ENCODE data around the gene FSTL5. TPM values are rescaled to one million over a fixed set of nuclear protein-coding genes. Genes with fewer than 3 reads are reported as not detected.

The FSTL5 gene
- total RNA-seq, 1 experiment from 2014 or later = 0.55 TPM

GRCh38 chr4:161881370-161881769, 282.4 kb downstream of the FSTL5 start (continued):
- no peak for TF ChIP-seq ZNF281 (CRISPR knock-in tag; IDR thresholded peaks at IDR 0.05)
- TF ChIP-seq MAX (CRISPR knock-in tag; IDR thresholded peaks at IDR 0.05) = no peak
- TF ChIP-seq NR1H2 (CRISPR knock-in tag; IDR thresholded peaks at IDR 0.05) = no peak
- TF ChIP-seq GRHL2 (CRISPR knock-in tag; IDR thresholded peaks at IDR 0.05; ENCODE audit: insufficient replicate concordance, severe bottlenecking) = no peak
- no peak for TF ChIP-seq E2F4 (CRISPR knock-in tag; IDR thresholded peaks at IDR 0.05; ENCODE audit: borderline replicate concordance, low read depth)
- no peak for TF ChIP-seq TEAD4 (CRISPR knock-in tag; IDR thresholded peaks at IDR 0.05)
- TF ChIP-seq ZNF423 (CRISPR knock-in tag; IDR thresholded peaks at IDR 0.05) = no peak

DNA sequence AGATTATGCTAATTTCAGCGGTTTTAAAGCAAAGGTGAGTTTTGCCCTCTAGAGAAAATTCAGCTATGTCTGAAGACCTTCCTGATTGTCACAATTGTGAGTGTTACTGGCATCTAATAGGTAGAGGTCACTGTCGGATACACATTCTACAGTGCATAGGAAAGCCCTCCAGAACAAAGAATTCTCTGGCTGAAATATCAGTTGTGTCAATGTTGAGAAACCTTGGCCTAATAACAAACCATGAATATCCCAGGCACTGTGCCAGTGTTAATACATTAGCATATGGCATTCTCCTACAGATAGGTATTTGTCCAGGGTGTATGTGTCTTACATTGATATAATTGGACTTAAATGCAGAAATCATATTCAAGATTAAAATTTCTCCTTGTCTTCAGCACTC, 294.3 kb downstream of the FSTL5 start:
- ChIA-PET CTCF (no interaction called here), POLR2A (no interaction called here)
- H3K36me3 Mint-ChIP-seq = no peaks in the 10 kb centered on the region
- no peak for DNase-seq (ENCODE audit: low spot score)
- no peaks in the 10 kb centered on the region for H3K9me3 Mint-ChIP-seq
- no peak overlapping the region for H3K4me3 Mint-ChIP-seq
- no peak for ATAC-seq
- no peaks in the 10 kb centered on the region for H3K4me1 Mint-ChIP-seq
- H3K27me3 Mint-ChIP-seq (ENCODE audit: low read depth) = no peaks in the 10 kb centered on the region
- H3K27ac Mint-ChIP-seq = no peak overlapping the region
- no peak for TF ChIP-seq NR3C1 (CRISPR knock-in tag; conservative IDR thresholded peaks at IDR 0.05; ENCODE audit: low read depth)
- no peak for TF ChIP-seq MXD4 (CRISPR knock-in tag; IDR thresholded peaks at IDR 0.05; ENCODE audit: borderline replicate concordance)
- TF ChIP-seq, protein P1, sequence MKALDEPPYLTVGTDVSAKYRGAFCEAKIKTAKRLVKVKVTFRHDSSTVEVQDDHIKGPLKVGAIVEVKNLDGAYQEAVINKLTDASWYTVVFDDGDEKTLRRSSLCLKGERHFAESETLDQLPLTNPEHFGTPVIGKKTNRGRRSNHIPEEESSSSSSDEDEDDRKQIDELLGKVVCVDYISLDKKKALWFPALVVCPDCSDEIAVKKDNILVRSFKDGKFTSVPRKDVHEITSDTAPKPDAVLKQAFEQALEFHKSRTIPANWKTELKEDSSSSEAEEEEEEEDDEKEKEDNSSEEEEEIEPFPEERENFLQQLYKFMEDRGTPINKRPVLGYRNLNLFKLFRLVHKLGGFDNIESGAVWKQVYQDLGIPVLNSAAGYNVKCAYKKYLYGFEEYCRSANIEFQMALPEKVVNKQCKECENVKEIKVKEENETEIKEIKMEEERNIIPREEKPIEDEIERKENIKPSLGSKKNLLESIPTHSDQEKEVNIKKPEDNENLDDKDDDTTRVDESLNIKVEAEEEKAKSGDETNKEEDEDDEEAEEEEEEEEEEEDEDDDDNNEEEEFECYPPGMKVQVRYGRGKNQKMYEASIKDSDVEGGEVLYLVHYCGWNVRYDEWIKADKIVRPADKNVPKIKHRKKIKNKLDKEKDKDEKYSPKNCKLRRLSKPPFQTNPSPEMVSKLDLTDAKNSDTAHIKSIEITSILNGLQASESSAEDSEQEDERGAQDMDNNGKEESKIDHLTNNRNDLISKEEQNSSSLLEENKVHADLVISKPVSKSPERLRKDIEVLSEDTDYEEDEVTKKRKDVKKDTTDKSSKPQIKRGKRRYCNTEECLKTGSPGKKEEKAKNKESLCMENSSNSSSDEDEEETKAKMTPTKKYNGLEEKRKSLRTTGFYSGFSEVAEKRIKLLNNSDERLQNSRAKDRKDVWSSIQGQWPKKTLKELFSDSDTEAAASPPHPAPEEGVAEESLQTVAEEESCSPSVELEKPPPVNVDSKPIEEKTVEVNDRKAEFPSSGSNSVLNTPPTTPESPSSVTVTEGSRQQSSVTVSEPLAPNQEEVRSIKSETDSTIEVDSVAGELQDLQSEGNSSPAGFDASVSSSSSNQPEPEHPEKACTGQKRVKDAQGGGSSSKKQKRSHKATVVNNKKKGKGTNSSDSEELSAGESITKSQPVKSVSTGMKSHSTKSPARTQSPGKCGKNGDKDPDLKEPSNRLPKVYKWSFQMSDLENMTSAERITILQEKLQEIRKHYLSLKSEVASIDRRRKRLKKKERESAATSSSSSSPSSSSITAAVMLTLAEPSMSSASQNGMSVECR (CRISPR knock-in tag; IDR thresholded peaks at IDR 0.05; ENCODE audit: borderline replicate concordance) = no peak
- TF ChIP-seq ZNF138 (CRISPR knock-in tag; conservative IDR thresholded peaks at IDR 0.05) = no peak
- TF ChIP-seq ZNF281 (CRISPR knock-in tag; IDR thresholded peaks at IDR 0.05) = no peak
- TF ChIP-seq ELF4 (CRISPR knock-in tag; IDR thresholded peaks at IDR 0.05; ENCODE audit: low read depth) = no peak
- no peak for TF ChIP-seq ATF6 (CRISPR knock-in tag; IDR thresholded peaks at IDR 0.05)
- TF ChIP-seq HMGXB4 (CRISPR knock-in tag; IDR thresholded peaks at IDR 0.05) = no peak
- TF ChIP-seq ZNF232 (CRISPR knock-in tag; IDR thresholded peaks at IDR 0.05) = no peak
- no peak for TF ChIP-seq TCF7 (CRISPR knock-in tag; IDR thresholded peaks at IDR 0.05; ENCODE audit: low read depth)
- TF ChIP-seq PREB (CRISPR knock-in tag; IDR thresholded peaks at IDR 0.05; ENCODE audit: borderline replicate concordance) = no peak
